Peyer's patch (tissue), 4 donors: ENCODE results near the gene AGAP3. TPM values are rescaled to one million over a fixed set of nuclear protein-coding genes. Genes with fewer than 3 reads are reported as not detected.
A peak's percentile ranks its signal among the peaks of the same experiment; 100 is the strongest.

Experiments used
- DNase-seq, 3 donors: peaks; one replicate each; pipeline ENCODE4 v3.0.0-alpha.2; 2017 to 2019
- H3K27ac ChIP-seq, 4 donors: fragments of 200-600 bp; sonication (generic); one replicate each; pipeline ENCODE4 v1.5.1; 2016 to 2019
- H3K27me3 ChIP-seq, 2 donors: fragments of 200-600 bp; sonication (generic); one replicate each; pipeline ENCODE4 v1.5.1; 2019
- H3K36me3 ChIP-seq, 3 donors: fragments of 200-600 bp; sonication (generic); one replicate each; pipeline ENCODE4 v1.5.1; 2016 to 2019
- H3K4me1 ChIP-seq, 4 donors: fragments of 200-600 bp; sonication (generic); one replicate each; pipeline ENCODE4 v1.5.1; 2016 to 2019
- H3K4me3 ChIP-seq, 4 donors: fragments of 200-600 bp; sonication (generic); 1 replicate in 3 of 4; 2 replicates in 1 of 4; pipeline ENCODE4 v1.5.1; 2016 to 2019; ENCODE audit warnings: mild to moderate bottlenecking in 1 of 4
- H3K9me3 ChIP-seq, 4 donors: fragments of 200-600 bp; sonication (generic); one replicate each; pipeline ENCODE4 v1.5.1; 2016 to 2019; ENCODE audit warnings: mild to moderate bottlenecking in 1 of 4
- POLR2A ChIP-seq, 2 donors: fragments of 450-650 bp; IDR thresholded peaks; one replicate each; pipeline ENCODE4 v1.5.1; 2017; ENCODE audit warnings: antibody characterized with exemption in 2 of 2, mild to moderate bottlenecking in 2 of 2, moderate library complexity in 2 of 2
- total RNA-seq, 4 donors: library from RNA; depleted of rRNA; stranded (reverse); fragments of >200 nt; gene quantifications; one replicate each; pipeline ENCODE4 v1.1.0, GENCODE V29; 2016
- TF ChIP-seq, protein P1 (sequence below), 6 experiments: fragments of 450-650 bp in 4 of 6; fragments of 200-600 bp in 2 of 6; sonication (generic) in 1 of 6; IDR thresholded peaks; one replicate each; pipeline ENCODE4 v1.5.1; 2017 to 2019; ENCODE audit warnings: antibody characterized with exemption in 6 of 6, mild to moderate bottlenecking in 3 of 6, moderate library complexity in 1 of 6

The AGAP3 gene
- total RNA-seq, 4 donors from 2014 or later: 91.6 to 123 (median 101) TPM

DNA sequence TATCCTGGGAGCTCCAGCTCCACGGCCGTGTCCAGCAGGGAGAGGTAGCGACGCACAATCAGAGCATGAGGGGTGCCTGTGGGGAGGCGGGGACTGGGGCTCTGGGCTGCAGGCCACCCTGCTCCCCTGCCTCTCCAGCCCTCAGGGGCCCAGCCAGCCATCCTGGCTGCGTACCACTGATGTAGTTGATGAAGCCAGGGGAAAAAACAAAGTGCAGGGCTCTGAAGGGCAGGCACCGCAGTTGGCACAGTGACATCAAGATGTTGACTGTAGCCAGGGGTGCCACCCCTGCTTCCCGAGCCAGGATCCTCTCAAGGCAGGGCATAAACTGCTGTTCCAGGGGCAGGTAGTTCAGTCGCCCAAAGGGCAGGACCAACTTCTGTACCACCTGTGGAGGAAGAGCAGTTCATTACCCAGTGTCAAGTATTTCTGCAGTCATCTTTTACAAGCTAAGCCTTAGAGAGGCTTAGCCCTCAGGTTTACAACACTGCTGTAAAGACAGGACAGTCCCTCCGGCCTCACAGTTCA is 8.5 kb upstream of the AGAP3 start:
- Histone ChIP-seq H3K36me3 (peaks cover 0 to 40% (median 0%) of the 10 kb centered on the region in 3 donors), H3K4me1 (peaks cover 3 to 40% (median 29%) of the 10 kb centered on the region in 4 donors), H3K4me3 (no peak overlapping the region), H3K27ac (no peak overlapping the region), H3K9me3 (no peaks in the 10 kb centered on the region), H3K27me3 (no peaks in the 10 kb centered on the region)
- TF ChIP-seq, protein P1, sequence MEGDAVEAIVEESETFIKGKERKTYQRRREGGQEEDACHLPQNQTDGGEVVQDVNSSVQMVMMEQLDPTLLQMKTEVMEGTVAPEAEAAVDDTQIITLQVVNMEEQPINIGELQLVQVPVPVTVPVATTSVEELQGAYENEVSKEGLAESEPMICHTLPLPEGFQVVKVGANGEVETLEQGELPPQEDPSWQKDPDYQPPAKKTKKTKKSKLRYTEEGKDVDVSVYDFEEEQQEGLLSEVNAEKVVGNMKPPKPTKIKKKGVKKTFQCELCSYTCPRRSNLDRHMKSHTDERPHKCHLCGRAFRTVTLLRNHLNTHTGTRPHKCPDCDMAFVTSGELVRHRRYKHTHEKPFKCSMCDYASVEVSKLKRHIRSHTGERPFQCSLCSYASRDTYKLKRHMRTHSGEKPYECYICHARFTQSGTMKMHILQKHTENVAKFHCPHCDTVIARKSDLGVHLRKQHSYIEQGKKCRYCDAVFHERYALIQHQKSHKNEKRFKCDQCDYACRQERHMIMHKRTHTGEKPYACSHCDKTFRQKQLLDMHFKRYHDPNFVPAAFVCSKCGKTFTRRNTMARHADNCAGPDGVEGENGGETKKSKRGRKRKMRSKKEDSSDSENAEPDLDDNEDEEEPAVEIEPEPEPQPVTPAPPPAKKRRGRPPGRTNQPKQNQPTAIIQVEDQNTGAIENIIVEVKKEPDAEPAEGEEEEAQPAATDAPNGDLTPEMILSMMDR (IDR thresholded peaks at IDR 0.05): no peak
- no peak for TF ChIP-seq POLR2A (IDR thresholded peaks at IDR 0.05)
- no peak for DNase-seq

DNA sequence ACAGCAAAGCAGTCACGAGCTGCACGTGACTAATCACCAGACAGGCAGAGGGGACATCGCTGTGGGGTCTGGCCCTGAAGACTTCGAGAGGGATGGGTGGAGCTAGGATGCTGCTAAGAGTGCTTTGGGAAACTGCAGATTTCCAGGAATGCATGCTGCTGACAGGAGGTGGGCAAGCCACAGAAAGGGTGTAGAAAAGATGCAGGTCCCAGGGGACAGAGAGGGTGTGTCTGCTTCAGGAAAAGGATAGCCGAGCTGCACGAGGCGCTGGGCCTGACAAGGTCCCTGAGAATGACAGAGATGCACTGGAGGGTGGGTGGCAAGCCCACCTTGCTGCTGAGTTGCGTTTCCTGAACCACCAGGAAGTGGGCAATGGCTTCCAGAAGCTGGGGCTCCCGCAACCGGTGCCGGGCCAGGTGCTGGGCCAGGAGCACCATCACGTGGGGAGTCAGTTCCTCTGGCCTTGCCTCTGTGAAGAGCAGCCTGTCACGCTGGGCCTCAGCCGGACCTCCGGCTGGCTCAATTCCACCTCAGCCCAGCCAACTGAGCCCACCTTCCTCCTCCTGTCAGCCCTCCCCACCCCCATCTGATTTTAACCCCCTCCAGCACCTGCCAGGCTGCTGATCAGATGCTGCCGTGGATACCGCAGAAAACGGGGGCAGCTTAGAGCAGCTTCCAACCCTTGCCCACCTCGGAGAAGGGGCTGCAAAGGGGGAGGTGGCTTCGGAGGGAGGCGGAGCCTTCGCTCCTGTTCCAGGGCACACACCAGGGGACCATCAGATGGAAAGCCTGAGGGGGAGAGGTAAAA is 7.8 kb upstream of the AGAP3 start:
- H3K27me3 ChIP-seq: no peaks in the 10 kb centered on the region
- H3K4me3 ChIP-seq: no peak overlapping the region
- H3K27ac ChIP-seq: no peak overlapping the region
- H3K36me3 ChIP-seq: peaks cover 0 to 36% (median 0%) of the 10 kb centered on the region in 3 donors
- DNase-seq: no peak
- peaks cover 3 to 40% (median 30%) of the 10 kb centered on the region in 4 donors for H3K4me1 ChIP-seq
- no peaks in the 10 kb centered on the region for H3K9me3 ChIP-seq
- TF ChIP-seq POLR2A (IDR thresholded peaks at IDR 0.05): no peak
- TF ChIP-seq, protein P1 (IDR thresholded peaks at IDR 0.05): no peak

DNA sequence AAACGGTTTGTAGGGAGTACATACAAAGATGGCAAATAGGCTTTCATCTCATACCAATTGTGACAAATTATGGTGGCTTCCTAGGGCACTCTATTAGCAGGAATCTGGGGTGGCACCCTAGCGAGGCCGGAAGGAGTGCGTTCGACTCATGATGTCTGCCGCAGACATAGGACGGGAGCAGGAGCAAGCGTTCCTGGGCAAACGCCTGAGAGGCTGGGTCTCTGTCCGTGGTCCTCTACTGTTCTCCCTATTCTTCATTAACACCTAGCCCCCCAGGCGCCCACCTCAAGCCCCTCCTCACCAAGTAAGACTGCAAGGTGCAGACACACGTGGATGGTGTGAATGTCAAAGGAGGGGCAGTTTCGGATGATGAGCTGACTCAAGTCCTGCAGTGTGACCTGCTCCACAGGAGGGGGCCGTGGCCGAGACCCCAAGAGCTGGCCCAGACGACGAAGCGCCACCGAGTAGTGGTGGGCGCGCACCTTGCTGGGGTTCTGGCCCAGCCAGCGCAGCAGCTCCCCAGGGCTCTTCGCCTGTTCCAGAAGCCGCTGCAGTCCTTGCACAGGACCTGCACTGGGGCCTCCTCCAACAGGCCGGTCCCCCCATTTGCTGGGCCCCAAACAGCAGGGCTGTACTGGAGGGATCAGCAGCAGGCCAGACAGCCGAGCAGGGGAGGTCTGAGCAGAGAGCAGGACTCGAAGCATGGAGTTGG is 6.9 kb upstream of the AGAP3 start:
- no peaks in the 10 kb centered on the region for H3K9me3 ChIP-seq
- no peak for DNase-seq
- H3K4me1 ChIP-seq: peaks cover 3 to 45% (median 34%) of the 10 kb centered on the region in 4 donors
- peaks cover 0 to 27% (median 0%) of the 10 kb centered on the region in 3 donors for H3K36me3 ChIP-seq
- peak overlapping the region in 3 of 4 donors; percentile 93 to 96 (median 95) for H3K4me3 ChIP-seq
- H3K27ac ChIP-seq: peak overlapping the region in 3 of 4 donors; percentile 96 to 97 (median 96)
- no peaks in the 10 kb centered on the region for H3K27me3 ChIP-seq
- TF ChIP-seq, protein P1 (IDR thresholded peaks at IDR 0.05): no peak
- TF ChIP-seq POLR2A (IDR thresholded peaks at IDR 0.05): no peak

DNA sequence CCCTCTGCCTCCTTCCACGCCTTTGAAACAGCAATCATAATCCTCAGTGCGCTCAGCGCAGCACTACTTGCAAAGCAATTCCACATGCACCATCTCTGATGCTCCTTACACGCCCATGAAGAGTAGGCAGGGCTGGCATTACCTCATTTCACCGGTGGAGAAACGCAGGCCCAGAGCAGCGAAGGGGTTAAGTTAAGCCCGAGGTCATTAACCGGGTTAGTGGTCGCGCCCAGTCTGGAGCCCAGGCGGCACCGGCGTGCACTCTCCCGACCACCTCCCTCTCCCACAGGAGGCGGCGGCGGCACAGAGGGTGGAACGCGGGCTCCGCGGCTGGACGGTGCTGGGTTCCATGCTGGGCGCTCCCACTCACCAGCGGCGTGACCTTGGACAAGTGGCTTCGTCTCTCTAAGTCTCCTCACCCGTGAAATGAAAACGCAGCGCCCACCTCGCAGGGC is 6.2 kb upstream of the AGAP3 start:
- DNase-seq: peak in 1 of 3 donors; percentile 56
- peaks cover 3 to 45% (median 34%) of the 10 kb centered on the region in 4 donors for H3K4me1 ChIP-seq
- H3K27me3 ChIP-seq: no peaks in the 10 kb centered on the region
- TF ChIP-seq, protein P1 (IDR thresholded peaks at IDR 0.05): peak in 1 of 6 experiments; percentile 12
- TF ChIP-seq POLR2A (IDR thresholded peaks at IDR 0.05): no peak
- peak overlapping the region; percentile 95 to 97 (median 96) for H3K27ac ChIP-seq
- H3K4me3 ChIP-seq: peak overlapping the region; percentile 93 to 96 (median 95)
- peaks cover 0 to 19% (median 0%) of the 10 kb centered on the region in 3 donors for H3K36me3 ChIP-seq
- H3K9me3 ChIP-seq: no peaks in the 10 kb centered on the region

DNA sequence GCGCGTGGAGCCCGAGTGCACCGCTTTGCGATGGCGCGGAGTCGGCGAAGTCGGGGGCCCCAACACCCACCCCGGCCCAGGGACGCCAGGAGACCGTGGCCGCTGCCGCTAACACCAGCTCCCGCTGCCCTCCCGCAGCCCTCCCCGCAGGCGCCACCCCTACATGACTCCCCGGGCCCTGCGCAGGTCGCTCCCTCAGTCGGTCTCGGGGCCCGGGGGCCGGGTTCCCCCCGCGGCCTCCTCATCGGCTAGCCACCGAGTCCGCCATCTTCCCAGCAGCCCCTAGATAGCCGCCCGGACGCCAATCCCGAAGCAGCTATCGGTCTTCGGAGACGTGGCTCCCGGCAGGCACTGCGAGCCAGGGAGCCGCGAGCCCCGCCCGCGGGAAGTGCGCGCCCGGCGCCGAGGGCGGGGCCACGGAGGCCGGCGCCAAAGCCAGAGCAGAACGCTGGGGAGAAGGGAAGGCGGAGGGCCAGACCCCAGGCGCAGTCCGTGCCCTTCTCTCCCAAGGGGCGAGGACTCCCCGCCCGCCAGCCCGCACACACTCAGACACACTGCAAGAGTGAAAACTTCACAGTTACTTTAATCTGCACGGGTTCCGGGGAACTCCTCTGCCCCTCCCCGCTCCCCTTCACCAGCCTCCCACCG is 5.6 kb upstream of the AGAP3 start, which contains the start of gene FASTK:
TSS of gene FASTK (minus strand) at position 288 of the 648 bp plus-strand sequence. CDS start at position 245, 43 bp downstream.
- Histone ChIP-seq H3K4me1 (peaks cover 3 to 50% (median 34%) of the 10 kb centered on the region in 4 donors), H3K27ac (peak within 1 kb of the TSS; percentile 95 to 97 (median 96)), H3K9me3 (no peaks in the 10 kb centered on the region), H3K4me3 (peak within 1 kb of the TSS; percentile 93 to 96 (median 95)), H3K36me3 (peaks cover 0 to 14% (median 0%) of the 10 kb centered on the region in 3 donors), H3K27me3 (no peaks in the 10 kb centered on the region)
- TF ChIP-seq POLR2A (IDR thresholded peaks at IDR 0.05): peak; percentile 74 to 81
- TF ChIP-seq, protein P1 (IDR thresholded peaks at IDR 0.05): no peak
- DNase-seq: peak; percentile 91 to 95 (median 93)
